Endothelial cell of umbilical vein (primary cell): ENCODE measurements around the gene PGBD2. TPM values are rescaled to one million over a fixed set of nuclear protein-coding genes. Genes with fewer than 3 reads are reported as not detected.

Source experiments
- BruUV-seq: library from RNA; stranded (reverse); fragments of 400-500 nt; replicated peaks from 2 replicates; lab custom pipeline; 2021; lab: Mats Ljungman, UMichigan
- CTCF ChIA-PET: fragments of 300-600, 350-600 bp; sonication (Branson Sonifier 250); formaldehyde crosslinking; loops from one replicate; lab custom pipeline; 2021; ENCODE audit warnings: antibody characterized with exemption, inconsistent platforms; lab: Charles Lee
- POLR2A ChIA-PET: fragments of 300-600, 350-600 bp; sonication (Branson Sonifier 250); formaldehyde crosslinking; loops from one replicate; lab custom pipeline; 2021; ENCODE audit warnings: antibody characterized with exemption, inconsistent platforms; lab: Charles Lee
- DNase-seq: peaks from one replicate; pipeline ENCODE4 v3.0.0-alpha.2; 2011; ENCODE audit warnings: low read depth, low spot score
- FAIRE-seq: peaks from 2 replicates; lab custom pipeline; 2011; peaks lifted over from hg19 to GRCh38; lab: Jason Lieb, UNC
- H2AFZ ChIP-seq: 2 replicates; pipeline ENCODE4 v1.6.0; 2012; ENCODE audit warnings: low read depth, low read length, control low read depth, inconsistent platforms
- H3K27ac ChIP-seq: 2 replicates; pipeline ENCODE4 v1.5.1; 2011; ENCODE audit warnings: low read depth, mild to moderate bottlenecking, control low read depth, low read length, moderate library complexity; ENCODE audit not compliant: insufficient read depth
- H3K27me3 ChIP-seq, 2 experiments: 2 replicates each; pipeline versions ENCODE4 v1.6.0 to v1.6.1; 2011; ENCODE audit warnings: low read length in 2 of 2, mixed read lengths in 1 of 2; ENCODE audit not compliant: control insufficient read depth in 2 of 2, insufficient read depth in 2 of 2
- H3K36me3 ChIP-seq, 2 experiments: 2 replicates in 1 of 2; 3 replicates in 1 of 2; pipeline ENCODE4 v1.5.1; 2011; ENCODE audit warnings: low read length in 2 of 2, mild to moderate bottlenecking in 1 of 2, moderate library complexity in 1 of 2; ENCODE audit not compliant: control insufficient read depth in 2 of 2, insufficient read depth in 2 of 2; ENCODE audit errors: extremely low read depth in 1 of 2
- H3K4me1 ChIP-seq: 3 replicates; pipeline ENCODE4 v1.5.1; 2011; ENCODE audit warnings: mild to moderate bottlenecking, low read length; ENCODE audit not compliant: control insufficient read depth, insufficient read depth; ENCODE audit errors: extremely low read depth
- H3K4me2 ChIP-seq: 2 replicates; pipeline ENCODE4 v1.6.1; 2011; ENCODE audit warnings: low read length, control low read depth, mixed read lengths; ENCODE audit not compliant: insufficient read depth
- H3K4me3 ChIP-seq, 3 experiments: fragments of 200-600 bp in 1 of 3; sonication (generic), shearing (Covaris generic) in 1 of 3; replicated peaks in 1 of 3; 2 replicates each; pipeline ENCODE4 v1.5.1; 2011 to 2016; ENCODE audit warnings: control low read depth in 3 of 3, low read length in 3 of 3, mild to moderate bottlenecking in 2 of 3, inconsistent platforms in 1 of 3, low read depth in 1 of 3, moderate library complexity in 1 of 3; ENCODE audit not compliant: insufficient read depth in 1 of 3
- H3K79me2 ChIP-seq: 2 replicates; pipeline ENCODE4 v1.6.0; 2012; ENCODE audit warnings: low read length, inconsistent platforms; ENCODE audit not compliant: control insufficient read depth, insufficient read depth
- H3K9ac ChIP-seq: replicated peaks from 2 replicates; pipeline ENCODE3; 2011; ENCODE audit warnings: low read length, control low read depth; ENCODE audit not compliant: insufficient read depth; ENCODE audit errors: extremely low read depth
- H3K9me1 ChIP-seq: replicated peaks from 3 replicates; pipeline ENCODE4 v1.6.0; 2011; ENCODE audit warnings: mild to moderate bottlenecking, low read length; ENCODE audit not compliant: control insufficient read depth, insufficient read depth; ENCODE audit errors: extremely low read depth
- H3K9me3 ChIP-seq: replicated peaks from 2 replicates; pipeline ENCODE4 v1.5.1; 2012; ENCODE audit warnings: low read length, inconsistent platforms; ENCODE audit not compliant: control insufficient read depth, insufficient read depth
- H4K20me1 ChIP-seq: replicated peaks from 2 replicates; pipeline ENCODE3; 2011; ENCODE audit warnings: mild to moderate bottlenecking, low read length; ENCODE audit not compliant: control insufficient read depth, insufficient read depth; ENCODE audit errors: extremely low read depth
- CTCF ChIP-seq, 2 donors: IDR thresholded peaks; 1 replicate in 1 of 2; 2 replicates in 1 of 2; pipeline ENCODE4 v1.5.1; 2011; ENCODE audit warnings: low read length in 2 of 2, mild to moderate bottlenecking in 2 of 2, moderate library complexity in 2 of 2, control low read depth in 1 of 2, inconsistent platforms in 1 of 2, low read depth in 1 of 2; ENCODE audit not compliant: insufficient read depth in 1 of 2; ENCODE audit errors: extremely low read depth in 1 of 2
- EZH2 ChIP-seq: IDR thresholded peaks from 2 replicates; pipeline ENCODE4 v1.6.1; 2012; ENCODE audit warnings: borderline replicate concordance, low read depth, mild to moderate bottlenecking, moderate library complexity, low read length, inconsistent platforms; ENCODE audit not compliant: severe bottlenecking
- FOS ChIP-seq: IDR thresholded peaks from 2 replicates; pipeline ENCODE4 v1.6.1; 2011; ENCODE audit warnings: mild to moderate bottlenecking, low read length, moderate library complexity, borderline replicate concordance; ENCODE audit not compliant: insufficient read depth
- GATA2 ChIP-seq: IDR thresholded peaks from 2 replicates; pipeline ENCODE4 v1.7.0; 2011; ENCODE audit warnings: low read depth, mild to moderate bottlenecking, moderate library complexity, mixed read lengths, low read length; ENCODE audit not compliant: insufficient read length, insufficient read depth
- JUN ChIP-seq: IDR thresholded peaks from 2 replicates; pipeline ENCODE4 v1.6.1; 2011; ENCODE audit warnings: borderline replicate concordance, low read depth; ENCODE audit not compliant: insufficient read length, insufficient read depth
- MAX ChIP-seq: IDR thresholded peaks from 2 replicates; pipeline ENCODE4 v1.6.1; 2011; ENCODE audit not compliant: insufficient read depth, insufficient read length
- MYC ChIP-seq: IDR thresholded peaks from one replicate; pipeline ENCODE4 v1.6.1; 2011; ENCODE audit warnings: mild to moderate bottlenecking, low read depth, low read length
- POLR2A ChIP-seq: IDR thresholded peaks from 2 replicates; pipeline ENCODE4 v1.6.1; 2012; ENCODE audit warnings: low read depth, mild to moderate bottlenecking, control low read depth, low read length
- POLR2AphosphoS5 ChIP-seq: IDR thresholded peaks from 2 replicates; pipeline ENCODE4 v1.6.1; 2012; ENCODE audit warnings: low read depth, mild to moderate bottlenecking, control low read depth, low read length, moderate library complexity; ENCODE audit not compliant: insufficient read depth
- dilution Hi-C: fragments of 300-500 bp; cut with MboI; formaldehyde crosslinking; loops from one replicate; pipeline ENCODE4 v1.15.0; 2019; ENCODE audit warnings: low sequenced_read_pairs; ENCODE audit not compliant: extremely low pct_ligation_motif_present
- intact Hi-C: fragments of 100-400 bp; cut with micrococcal nuclease; formaldehyde crosslinking; loops from one replicate; pipeline ENCODE4 v1.10.0; 2022
- polyA plus RNA-seq, 4 experiments: library from polyadenylated mRNA; depleted of rRNA in 3 of 4; stranded (reverse) in 3 of 4; unstranded in 1 of 4; fragments of >200 nt; gene quantifications; 2 replicates each; pipeline versions ENCODE4 v1.2.1 to v1.2.3, GENCODE V29; 2011 to 2012; ENCODE audit warnings: missing spikeins in 1 of 4
- total RNA-seq: library from RNA; stranded (reverse); gene quantifications from 2 replicates; pipeline ENCODE4 v1.2.3, GENCODE V29; 2021

The PGBD2 gene
- total and polyA plus RNA-seq, 2 donors (not counting 3 experiments of a cell fraction or from before 2014, with no cell fraction given) = 5.2 to 6.1 TPM

GRCh38 chr1:248891758-248892157 is 14.3 kb upstream of the PGBD2 start:
- TF ChIP-seq MAX = no peak
- TF ChIP-seq FOS = no peak
- TF ChIP-seq POLR2A = no peak
- no peak for TF ChIP-seq EZH2
- TF ChIP-seq POLR2AphosphoS5 = no peak
- no peak for TF ChIP-seq JUN
- TF ChIP-seq GATA2 = no peak
- no peak for TF ChIP-seq MYC
- intact Hi-C loops = no loop called here
- dilution Hi-C loops = no loop called here
- ChIA-PET CTCF (no interaction called here), POLR2A (no interaction called here)
- H3K9me1 ChIP-seq = no peaks in the 10 kb centered on the region
- no peak overlapping the region for H3K4me3 ChIP-seq
- H2AFZ ChIP-seq = no peak overlapping the region
- peaks cover 7 to 12% of the 10 kb centered on the region in 2 experiments for H3K27me3 ChIP-seq
- no TSS peak for BruUV-seq
- no peak overlapping the region for H3K4me2 ChIP-seq
- DNase-seq (no peak), FAIRE-seq (no peak)
- H3K36me3 ChIP-seq = no peaks in the 10 kb centered on the region
- no peaks in the 10 kb centered on the region for H3K4me1 ChIP-seq
- no peaks in the 10 kb centered on the region for H4K20me1 ChIP-seq
- no peaks in the 10 kb centered on the region for H3K9me3 ChIP-seq
- no peak overlapping the region for H3K27ac ChIP-seq
- no peak overlapping the region for H3K9ac ChIP-seq
- H3K79me2 ChIP-seq = no peaks in the 10 kb centered on the region

- Histone ChIP-seq H3K4me1 (no peaks in the 10 kb centered on the region), H3K27ac (no peak overlapping the region), H2AFZ (no peak overlapping the region), H3K79me2 (no peaks in the 10 kb centered on the region), H3K4me3 (no peak overlapping the region), H3K4me2 (no peak overlapping the region), H3K9ac (no peak overlapping the region), H3K9me1 (no peaks in the 10 kb centered on the region), H3K9me3 (no peaks in the 10 kb centered on the region), H3K27me3 (peaks cover 7 to 9% of the 10 kb centered on the region in 2 experiments), H3K36me3 (no peaks in the 10 kb centered on the region), H4K20me1 (no peaks in the 10 kb centered on the region)
- POLR2A ChIA-PET = no interaction called here
- no peak for FAIRE-seq
- intact Hi-C loops = no loop called here
- TF ChIP-seq MYC (no peak), MAX (no peak), POLR2A (no peak), CTCF (IDR thresholded peaks at IDR 0.05; ENCODE audit: extremely low read depth in 1 of 2, insufficient read depth in 1 of 2, low read depth in 1 of 2, low read length in 2 of 2) (no peak), GATA2 (no peak), POLR2AphosphoS5 (no peak), JUN (no peak), FOS (no peak), EZH2 (no peak)
- dilution Hi-C loops = no loop called here
- DNase-seq = no peak
- CTCF ChIA-PET = no interaction called here
- BruUV-seq = no TSS peak
Measured at GRCh38 chr1:248892590-248892989, 13.4 kb upstream of the PGBD2 start.
